HG03558 (cell line): Measurements from ENCODE around the gene SLX9.

ENCODE experiments used
- ATAC-seq: cut with Tn5 transposase; IDR thresholded peaks from one replicate; pipeline ENCODE4 v1.9.1; 2021; ENCODE audit warnings: moderate number of reproducible peaks; ENCODE audit not compliant: unreplicated experiment; ENCODE audit errors: extremely low read depth

Gene SLX9

DNA sequence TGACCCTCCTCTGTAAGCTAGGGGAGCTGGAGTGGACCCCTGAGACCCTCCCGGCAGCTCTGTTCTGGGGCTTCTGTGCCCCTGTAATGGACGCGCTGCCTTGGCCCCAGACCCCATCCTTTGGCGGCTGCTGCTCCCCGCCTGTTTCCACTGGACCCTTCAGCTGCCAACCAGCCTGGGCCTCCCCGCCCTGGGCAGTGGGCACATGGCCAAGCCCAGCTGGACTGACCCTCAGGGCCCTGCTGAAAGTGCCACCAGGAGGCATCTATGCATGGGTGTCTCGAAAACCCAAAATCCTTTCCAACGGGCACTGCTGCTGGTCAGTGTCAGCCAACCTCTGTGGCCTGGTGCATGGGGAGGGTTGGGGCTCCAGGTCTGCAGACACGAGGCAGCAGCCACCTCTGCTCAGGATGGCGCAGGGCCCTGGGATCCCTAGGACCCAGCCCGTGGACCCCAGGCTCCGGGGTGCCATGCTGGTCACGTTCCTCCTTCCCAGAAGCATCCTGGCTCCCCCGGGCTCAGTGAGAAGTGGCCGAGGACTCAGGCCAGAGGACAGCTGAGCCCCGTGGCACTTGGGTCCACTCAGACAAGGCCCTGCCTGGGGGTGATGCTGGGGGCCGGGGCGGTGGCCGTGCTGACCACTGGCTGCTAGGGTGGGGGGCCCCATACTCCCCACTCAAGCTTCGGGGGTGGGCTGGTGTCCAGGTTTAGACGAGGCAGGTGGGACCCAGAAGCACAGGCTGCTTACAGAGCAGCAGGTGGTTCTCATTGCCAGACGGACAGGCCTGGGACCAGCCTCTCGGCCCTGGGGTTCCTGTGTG lies 46.9 kb downstream of the SLX9 start:
- ATAC-seq, result no peak

DNA sequence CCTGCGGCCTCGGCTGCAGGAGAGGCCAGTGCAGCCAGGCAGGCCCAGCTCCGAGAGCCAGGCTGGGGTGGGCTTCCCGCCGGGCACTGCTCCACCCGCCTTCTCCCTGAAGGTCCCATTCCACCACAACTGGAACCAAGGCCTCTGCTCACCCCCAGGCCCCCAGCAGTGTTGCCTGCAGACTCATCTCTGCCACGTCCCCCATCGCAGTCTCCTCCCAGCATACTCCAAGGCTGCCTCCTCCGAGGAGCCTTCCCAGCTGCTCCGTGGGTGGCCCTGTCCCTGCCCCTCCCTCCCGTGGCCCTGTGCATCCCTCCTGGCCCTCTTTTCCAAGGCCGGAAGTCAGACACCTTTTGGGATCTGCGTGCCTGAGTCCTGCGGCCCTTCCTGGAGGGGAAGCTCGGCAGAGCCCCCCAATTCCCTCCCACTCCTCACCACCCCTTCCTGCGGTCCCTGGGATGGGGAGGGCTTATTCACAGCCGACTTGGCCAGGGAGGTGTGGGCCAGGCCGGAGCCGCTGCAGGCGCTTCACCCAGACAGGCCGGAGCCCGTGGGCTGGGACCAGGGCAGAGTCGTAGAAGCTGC lies 47.6 kb downstream of the SLX9 start:
- no peak for ATAC-seq

DNA sequence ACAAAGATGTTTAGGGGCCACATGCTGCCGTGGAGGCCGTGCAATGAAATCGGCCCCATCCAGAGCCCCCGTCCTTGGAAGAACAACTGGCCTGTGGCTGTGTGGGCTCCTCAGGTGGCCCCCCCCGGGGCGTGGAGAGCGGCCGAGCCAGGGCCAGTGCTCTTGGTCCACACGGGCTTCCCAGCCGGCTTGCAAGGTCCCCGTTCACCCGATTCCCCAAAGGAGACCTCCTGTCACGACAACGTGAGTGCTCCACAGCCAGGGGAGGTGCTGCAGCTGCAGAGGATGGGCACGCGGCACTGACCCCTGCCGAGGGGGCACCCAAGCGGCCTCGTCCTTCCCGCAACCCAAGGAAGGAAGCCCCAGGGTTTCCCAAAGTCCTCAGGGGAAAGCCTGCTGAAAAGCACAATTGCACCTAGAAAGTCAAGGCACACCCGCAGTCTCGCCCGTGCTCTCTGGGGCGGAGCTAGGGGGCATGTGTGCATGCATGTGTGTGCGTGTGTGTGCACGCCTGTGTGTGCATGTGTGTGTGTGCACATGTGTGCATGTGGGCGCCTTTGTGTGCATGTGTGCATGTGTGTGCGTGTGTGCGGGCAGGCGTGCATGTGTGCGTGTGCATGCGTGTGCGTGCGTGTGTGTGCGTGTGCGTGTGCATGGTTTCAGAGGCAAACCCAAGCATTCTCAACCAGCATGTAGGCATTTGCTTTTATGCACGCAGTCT lies 48.2 kb downstream of the SLX9 start:
- ATAC-seq, result no peak

DNA sequence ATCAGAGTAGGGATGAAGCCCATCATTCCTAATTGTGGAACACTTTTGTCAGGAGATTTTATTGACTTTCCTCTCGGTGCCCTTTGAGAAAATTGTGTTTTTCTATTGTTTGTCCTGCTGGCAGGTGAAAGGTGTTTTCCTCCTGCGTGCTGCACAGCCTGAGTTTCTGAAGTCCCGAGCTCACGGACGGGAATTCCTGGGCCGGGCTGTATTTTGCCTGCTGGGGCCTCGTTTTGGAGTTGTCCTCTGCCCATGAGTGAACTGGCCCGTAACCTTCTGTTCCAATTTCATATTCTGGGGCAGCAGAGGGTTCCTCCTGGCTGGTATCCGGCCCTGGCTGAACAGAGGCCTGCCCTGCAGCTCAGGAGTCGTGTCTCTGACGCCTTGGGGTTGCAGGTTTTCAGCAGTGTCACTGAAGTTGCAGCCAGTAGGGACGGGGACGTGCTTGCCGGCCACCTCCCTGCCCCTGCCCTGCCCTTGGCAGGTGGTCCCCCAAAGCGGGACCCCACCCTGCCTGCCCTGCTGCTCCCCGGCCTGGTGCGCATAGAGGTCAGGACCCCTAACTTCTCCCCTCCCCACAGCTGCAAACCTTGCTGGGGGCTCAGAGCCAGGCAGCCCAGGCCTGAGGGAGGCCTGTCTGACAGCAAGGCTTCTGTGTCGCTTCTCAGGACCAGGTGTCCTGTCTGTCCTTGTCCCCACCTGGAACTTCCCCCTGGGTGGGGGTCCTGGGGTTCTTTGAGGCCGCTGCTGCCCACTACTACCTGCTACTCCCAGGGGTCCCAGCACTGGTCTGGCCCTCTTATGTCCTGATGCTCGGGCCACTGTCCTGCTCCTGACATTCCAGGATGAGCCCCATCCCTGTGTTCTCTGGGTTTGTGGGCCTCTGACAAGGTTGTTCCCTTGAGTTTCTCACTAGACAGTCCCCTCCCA lies 49.0 kb downstream of the SLX9 start:
- ATAC-seq, result no peak

DNA sequence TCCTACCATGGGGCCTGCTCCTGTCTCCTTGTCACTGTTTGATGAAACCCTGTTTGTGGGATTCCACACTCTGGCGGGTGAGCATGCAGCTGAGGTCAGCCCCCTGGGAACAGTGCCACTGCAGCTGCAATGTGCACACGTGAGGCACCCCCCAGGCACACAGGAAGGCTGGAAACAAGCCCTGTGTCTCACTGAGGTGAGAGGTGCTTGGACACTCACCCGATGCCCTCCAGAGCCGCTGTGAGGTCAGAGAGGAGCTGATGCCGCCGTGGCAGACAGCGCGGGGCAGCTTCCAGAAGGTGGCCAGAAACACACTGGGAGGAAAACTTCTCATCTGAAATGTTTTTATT lies 49.7 kb downstream of the SLX9 start:
- ATAC-seq, result no peak

DNA sequence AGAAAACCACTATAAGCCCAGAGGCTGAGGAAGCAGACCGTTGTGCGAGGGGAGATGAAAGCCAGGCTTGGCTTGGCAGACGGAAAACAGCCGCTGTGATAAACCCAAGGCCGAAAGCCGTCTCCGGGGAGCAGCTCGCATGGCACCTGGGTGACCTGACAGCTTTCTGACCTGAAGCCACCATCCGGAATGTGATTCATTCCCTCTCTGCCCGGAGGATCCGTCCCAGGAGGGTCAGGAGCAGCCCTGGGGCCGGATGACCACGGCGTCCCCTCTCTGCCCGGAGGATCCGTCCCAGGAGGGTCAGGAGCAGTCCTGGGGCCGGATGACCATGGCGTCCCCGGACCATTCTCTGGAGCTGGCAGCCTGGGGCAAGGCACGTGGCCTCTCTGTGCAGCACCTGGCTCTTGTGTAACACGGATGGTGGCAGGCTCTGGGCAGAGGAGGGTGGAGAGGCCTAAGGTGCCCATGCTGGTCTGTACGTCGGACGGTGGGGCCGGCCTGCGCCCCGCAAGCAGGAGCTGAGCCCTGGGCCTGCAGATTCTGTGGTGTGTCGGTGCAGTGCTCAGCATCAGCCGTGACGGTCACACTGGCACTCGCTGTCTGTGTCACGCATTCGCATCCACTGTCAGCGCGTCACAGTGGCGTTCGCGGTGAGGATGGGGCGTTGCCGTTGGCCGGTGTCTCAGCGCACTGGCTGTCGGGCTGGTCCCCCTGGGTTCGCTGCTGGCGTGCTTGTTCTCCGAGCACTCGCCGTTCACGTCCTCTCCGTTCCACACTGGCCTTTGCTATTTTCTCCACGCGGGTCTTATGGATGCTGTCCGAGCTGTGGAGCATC lies 50.3 kb downstream of the SLX9 start:
- ATAC-seq, result no peak

DNA sequence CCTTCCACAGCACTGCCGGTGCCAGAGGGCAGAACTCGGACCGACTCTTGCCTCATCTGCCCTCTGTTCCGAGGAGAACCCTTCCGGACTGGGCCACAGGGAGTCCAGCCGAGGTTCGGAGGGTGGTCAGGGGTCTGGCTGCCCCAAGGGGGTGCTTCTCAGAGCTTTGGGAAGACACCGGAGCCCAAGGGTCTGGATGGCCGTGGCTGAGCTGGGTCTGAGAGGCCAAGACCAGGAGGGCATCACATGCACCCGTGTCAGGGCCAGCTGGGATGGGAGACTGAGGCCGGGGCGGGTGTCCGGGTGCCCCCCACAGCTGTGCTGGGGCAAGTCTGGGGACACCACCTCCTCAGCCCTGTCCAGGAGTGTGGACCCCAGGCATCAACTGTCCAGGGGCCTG lies 51.1 kb downstream of the SLX9 start:
- no peak for ATAC-seq

DNA sequence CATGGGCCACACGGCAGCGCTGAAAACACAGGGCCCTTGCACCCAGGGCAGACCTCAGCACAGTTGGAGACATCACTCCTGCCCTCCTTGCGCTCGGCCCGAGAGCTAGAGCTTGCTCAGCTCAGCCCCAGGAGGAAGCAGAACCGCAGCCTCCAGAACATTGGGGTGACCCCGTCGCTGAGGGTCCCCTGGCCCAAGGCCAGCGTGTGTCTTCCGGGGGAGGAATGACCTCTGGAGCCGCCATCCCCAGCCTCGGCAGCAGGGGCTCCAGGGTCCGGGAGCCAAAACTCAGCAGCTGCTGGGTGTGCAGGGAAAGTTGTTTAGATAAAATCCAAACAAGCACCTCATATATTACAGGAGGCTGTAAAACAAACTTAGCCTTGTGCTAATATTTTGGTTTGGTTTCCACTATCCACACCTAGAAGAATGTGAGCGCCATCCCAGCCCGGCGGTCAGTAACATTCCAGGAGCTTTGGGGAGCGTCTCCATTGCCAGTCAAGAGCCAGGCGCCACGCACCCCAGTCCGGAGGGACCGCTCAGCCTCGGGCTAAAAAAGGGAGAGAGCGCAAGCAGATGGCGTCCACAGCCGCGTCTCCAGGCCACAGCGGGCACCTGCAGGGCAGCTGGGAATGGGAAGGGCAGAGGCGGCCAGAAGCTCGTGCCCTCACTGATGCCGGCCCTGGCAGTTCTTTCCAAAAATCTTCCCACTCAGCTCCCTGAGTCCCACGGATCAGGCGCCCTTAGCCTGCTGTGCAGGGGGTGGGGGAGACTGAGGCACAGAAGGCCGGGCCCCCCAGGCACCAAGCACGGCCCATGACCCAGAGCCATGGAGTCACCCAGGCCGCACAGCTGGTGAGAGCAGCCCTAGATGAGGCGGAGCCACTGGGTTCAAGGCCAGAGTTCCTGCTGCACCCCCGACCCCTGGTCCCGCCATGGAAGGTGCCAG lies 52.0 kb downstream of the SLX9 start:
- ATAC-seq, result no peak

DNA sequence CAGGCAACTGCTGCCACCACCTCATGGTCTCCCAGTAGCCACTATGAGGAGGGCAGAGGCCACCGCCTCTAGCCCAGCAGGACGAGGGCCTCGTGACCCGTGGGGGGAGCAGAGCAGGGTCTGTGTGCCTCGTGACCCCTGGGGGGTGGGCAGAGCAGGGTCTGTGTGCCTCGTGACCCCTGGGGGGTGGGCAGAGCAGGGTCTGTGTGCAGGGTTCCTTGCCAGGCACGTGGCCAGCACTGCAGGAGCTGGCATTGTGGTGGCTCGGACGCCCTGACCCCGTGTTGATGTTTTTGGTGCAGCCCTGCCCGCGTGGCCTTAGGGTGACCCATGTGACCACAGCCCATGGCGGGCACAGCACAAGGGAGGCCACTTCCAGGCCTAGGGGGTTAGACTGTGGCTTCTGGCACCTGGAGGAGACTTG lies 52.8 kb downstream of the SLX9 start:
- no peak for ATAC-seq

DNA sequence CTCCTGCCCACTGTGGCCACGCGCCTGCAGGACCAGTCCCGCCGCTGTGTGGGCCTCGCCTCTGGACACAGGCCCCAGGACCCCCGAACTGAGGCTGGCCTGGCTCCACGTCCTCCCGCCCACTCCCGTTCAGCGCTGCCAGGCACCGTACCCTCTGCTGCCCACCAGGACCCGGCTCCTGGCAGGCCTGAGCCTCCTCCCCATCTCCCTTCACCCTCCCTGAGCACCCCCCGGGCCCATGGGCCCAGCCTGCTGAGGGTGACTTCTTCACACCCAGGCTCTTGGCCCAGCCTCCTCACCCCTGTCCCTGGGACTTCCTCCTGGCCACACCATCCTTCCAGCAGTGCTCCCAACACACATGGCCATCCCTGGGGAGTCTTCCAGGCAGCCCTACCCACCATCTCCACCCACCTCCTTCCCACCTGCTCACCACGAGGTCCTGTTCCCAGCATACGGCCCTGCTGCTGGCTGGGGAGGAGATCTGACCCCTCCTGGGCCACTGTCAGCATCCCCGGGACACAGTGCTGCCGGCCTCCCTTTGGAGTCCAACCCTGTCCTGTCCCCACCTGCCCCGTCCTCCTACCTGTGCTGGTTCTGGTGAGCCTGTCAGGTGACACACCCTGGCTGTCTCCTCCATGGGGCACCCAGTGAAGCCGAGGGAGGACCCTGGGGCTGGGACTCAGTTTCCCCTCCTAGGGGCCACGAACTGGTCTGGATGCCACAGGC lies 53.7 kb downstream of the SLX9 start:
- no peak for ATAC-seq

DNA sequence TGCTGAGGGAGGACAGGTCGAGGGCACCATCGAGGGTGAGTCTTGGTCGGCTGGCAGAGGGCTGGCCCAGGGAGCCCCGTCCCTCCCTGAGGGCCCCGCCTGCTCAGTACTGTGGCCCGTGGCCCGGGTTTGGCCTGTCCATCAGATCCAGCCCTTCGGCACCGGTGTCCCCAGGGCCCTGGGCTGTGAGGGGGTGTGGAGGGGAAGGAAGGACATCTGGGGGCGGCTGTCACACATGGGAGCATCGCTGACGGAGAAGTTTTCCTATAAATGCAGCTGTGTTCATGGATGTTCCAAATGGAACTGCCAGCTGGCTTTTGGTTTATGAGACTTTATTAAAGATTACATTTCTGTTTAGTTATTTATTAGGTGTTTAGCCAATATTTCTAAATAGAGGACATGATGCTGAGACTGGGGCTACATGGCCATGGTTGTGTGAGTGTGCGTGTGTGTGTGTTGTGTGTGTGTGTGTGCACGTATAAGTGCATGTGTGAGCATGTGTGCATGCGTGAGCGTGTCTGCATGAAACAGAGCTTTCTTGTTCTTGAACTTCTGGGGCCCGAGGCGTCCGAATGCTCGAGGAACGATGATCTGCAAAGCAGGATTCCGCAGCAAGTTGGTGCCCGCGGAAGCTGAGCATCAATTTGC lies 54.3 kb downstream of the SLX9 start:
- no peak for ATAC-seq

DNA sequence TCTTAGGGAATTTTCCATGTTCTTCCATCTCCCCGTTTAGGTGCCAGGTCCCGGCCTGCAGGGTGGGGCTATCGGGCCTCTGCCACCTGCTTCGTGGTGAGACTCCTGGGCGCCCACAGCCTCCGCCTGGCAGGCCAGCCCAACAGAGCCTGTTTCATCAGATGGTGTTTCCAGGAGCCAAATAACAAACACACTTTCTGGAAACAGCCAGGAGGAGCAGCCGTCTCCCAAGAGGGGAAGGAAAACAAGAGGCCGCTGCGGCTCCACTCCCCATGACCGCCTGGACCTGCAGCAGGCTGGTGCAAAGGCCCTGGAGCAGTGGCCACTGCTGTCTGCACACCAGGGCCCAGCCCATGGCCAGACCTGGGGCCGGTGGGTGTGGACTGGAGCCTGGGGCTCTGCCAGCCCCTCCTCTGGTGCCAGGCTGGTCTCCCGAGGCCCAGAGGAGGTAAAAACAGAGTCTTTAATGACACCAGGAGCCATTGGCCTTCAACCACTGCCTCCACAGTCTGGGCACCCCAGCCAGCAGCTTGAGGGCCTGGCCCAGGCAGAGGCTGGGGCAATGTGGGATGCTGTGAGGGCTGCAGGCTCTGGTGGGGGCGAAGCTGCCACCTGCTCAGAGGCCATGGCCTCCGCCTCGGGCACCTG lies 55.0 kb downstream of the SLX9 start:
- ATAC-seq, result no peak

DNA sequence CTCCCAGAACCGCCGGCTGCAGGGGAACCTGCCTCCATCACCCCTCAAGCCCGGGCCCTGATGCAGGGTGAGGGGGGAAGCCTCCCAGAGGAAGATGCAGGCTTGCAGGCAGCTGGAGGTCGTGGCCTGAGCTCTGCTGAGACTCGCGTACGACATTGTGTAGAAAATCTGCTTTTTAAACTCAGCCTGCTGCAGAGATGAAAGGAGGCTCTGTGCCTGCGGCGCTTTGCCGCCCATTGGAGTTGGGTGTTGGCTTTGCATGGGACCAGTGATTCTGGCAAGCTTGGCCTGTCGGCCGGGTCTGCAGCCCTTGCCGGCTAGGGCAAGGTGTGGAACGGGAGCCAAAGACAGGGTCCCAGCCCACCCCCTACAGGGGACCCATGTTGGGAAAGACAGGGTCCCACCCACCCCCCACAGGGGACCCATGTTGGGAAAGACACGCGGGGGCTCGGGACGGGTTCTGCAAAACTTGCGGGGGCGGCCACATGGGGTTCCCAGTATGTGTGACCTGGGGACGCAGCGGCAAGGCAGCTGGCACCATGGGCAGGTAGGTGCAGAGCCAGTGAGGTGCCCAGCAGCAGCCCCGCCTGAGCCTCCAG lies 55.6 kb downstream of the SLX9 start:
- ATAC-seq, result no peak

DNA sequence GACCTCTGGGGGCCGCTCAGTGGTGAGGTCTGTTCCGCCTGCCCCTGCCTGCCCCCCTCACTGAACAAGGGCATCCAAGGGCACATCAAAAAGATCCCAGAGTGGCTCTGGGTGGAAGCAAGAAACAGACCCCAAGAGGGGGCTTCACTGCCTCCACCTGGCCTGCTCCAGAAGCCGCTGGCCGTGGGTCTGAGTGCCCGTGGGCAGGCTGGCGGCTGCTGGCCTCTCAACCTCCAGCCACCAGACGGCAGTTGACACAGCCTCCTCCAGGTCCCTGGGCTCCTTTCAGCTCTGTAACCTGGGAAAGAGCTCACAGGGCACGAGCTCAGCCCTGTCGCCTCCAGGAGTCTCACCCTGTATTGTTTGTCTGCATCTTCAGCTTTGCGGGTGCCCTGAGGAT lies 56.3 kb downstream of the SLX9 start:
- ATAC-seq, result no peak

DNA sequence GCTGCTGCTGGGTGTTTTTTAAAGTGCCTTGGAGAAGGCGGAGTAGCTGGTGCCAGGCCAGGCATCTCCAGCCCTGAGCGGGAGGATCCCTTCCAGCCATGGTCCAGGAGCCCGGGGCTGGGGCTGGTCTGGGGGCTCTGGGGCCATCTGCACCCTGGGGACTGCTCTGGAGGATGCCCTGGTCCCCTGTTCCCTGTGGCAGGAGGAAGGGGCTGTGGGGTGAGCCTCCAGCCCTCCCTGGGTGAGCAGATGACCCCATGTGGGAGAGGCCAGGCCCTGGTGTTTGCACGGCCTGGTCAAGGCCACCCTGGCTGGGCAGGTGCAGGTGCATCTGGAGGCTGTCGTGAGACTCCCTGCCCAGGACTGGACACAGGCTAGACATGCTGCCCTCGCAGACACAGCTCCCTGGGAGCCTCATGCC lies 56.7 kb downstream of the SLX9 start:
- ATAC-seq, result no peak
